GM12878 (cell line): ENCODE results near the gene PCSK5. TPM values are rescaled to one million over a fixed set of nuclear protein-coding genes. Genes with fewer than 3 reads are reported as not detected.

Experiments
- ATAC-seq: fragments of 200-7000 bp; cut with Tn5 transposase; 3 replicates; pipeline ENCODE4 v1.9.1; 2020; ENCODE audit warnings: mild to moderate bottlenecking, moderate library complexity
- BruUV-seq: library from RNA; stranded (reverse); fragments of 400-500 nt; replicated peaks from 2 replicates; lab custom pipeline; 2021; lab: Mats Ljungman, UMichigan
- CTCF ChIA-PET: fragments of 300-600 bp; sonication (Branson Sonifier 250); formaldehyde crosslinking; extraction: SDS; loops from one replicate; lab custom pipeline; 2021; ENCODE audit warnings: inconsistent platforms; lab: Yijun Ruan, JAX
- POLR2A ChIA-PET: fragments of 350-600 bp; formaldehyde crosslinking; extraction: SDS; loops from one replicate; lab custom pipeline; 2021; ENCODE audit warnings: inconsistent platforms; lab: Charles Lee
- RAD21 ChIA-PET: fragments of 300-600 bp; sonication (Branson Sonifier 250); formaldehyde crosslinking; loops from one replicate; lab custom pipeline; 2023; ENCODE audit warnings: antibody characterized with exemption; ENCODE audit not compliant: unreplicated experiment; lab: Charles Lee
- SMC1A ChIA-PET: fragments of 300-600 bp; sonication (Branson Sonifier 250); formaldehyde crosslinking; loops from one replicate; lab custom pipeline; 2023; ENCODE audit not compliant: unreplicated experiment, uncharacterized antibody; lab: Charles Lee
- DNase-seq: peaks from one replicate; pipeline ENCODE4 v3.0.0-alpha.2; 2011; ENCODE audit warnings: low read depth, low spot score
- FAIRE-seq: peaks from 3 replicates; lab custom pipeline; 2011; peaks lifted over from hg19 to GRCh38; lab: Jason Lieb, UNC
- H2AFZ ChIP-seq: 2 replicates; pipeline ENCODE4 v1.6.0; 2011; ENCODE audit warnings: low read depth, low read length, control low read depth; ENCODE audit not compliant: control insufficient read depth
- H3K27ac ChIP-seq: 2 replicates; pipeline ENCODE4 v1.5.1; 2011; ENCODE audit warnings: control low read depth; ENCODE audit not compliant: control insufficient read depth, insufficient read depth
- H3K27me3 ChIP-seq, 2 experiments: replicated peaks in 1 of 2; 2 replicates each; pipeline versions ENCODE4 v1.6.0 to v1.6.1; 2011; ENCODE audit warnings: low read length in 1 of 2; ENCODE audit not compliant: control insufficient read depth in 2 of 2, insufficient read depth in 2 of 2
- H3K36me3 ChIP-seq, 2 experiments: 2 replicates each; pipeline ENCODE4 v1.5.1; 2011; ENCODE audit warnings: low read length in 1 of 2; ENCODE audit not compliant: control insufficient read depth in 2 of 2, insufficient read depth in 2 of 2
- H3K4me1 ChIP-seq: 2 replicates; pipeline ENCODE4 v1.6.1; 2011; ENCODE audit warnings: mild to moderate bottlenecking, low read length, moderate library complexity, mixed read lengths; ENCODE audit not compliant: control insufficient read depth, insufficient read depth
- H3K4me2 ChIP-seq: 2 replicates; pipeline ENCODE4 v1.6.0; 2011; ENCODE audit warnings: control low read depth; ENCODE audit not compliant: control insufficient read depth, insufficient read depth
- H3K4me3 ChIP-seq: fragments of 200-600 bp; sonication (generic); 2 replicates; pipeline ENCODE4 v1.5.1; 2016
- H3K79me2 ChIP-seq: 2 replicates; pipeline ENCODE4 v1.6.0; 2011; ENCODE audit warnings: low read length; ENCODE audit not compliant: control insufficient read depth, insufficient read depth
- H3K9ac ChIP-seq: 2 replicates; pipeline ENCODE4 v1.8.0; 2011; ENCODE audit warnings: low read length, control low read depth, mixed read lengths; ENCODE audit not compliant: control insufficient read depth, insufficient read depth
- H3K9me3 ChIP-seq: replicated peaks from 3 replicates; pipeline ENCODE4 v1.5.1; 2011; ENCODE audit warnings: mild to moderate bottlenecking, low read length; ENCODE audit not compliant: control insufficient read depth, insufficient read depth
- H4K20me1 ChIP-seq: 2 replicates; pipeline ENCODE4 v1.6.0; 2011; ENCODE audit not compliant: control insufficient read depth, insufficient read depth
- BCL3 ChIP-seq: IDR thresholded peaks from 2 replicates; pipeline ENCODE4 v1.6.1; 2011; ENCODE audit warnings: borderline replicate concordance, low read depth, mild to moderate bottlenecking, moderate library complexity, low read length; ENCODE audit not compliant: insufficient read depth, poor library complexity, severe bottlenecking
- CUX1 ChIP-seq: IDR thresholded peaks from 2 replicates; pipeline ENCODE4 v1.6.1; 2012; ENCODE audit warnings: improper control_type of control experiment, low read depth, low read length; ENCODE audit not compliant: insufficient replicate concordance
- ELK1 ChIP-seq: IDR thresholded peaks from 2 replicates; pipeline ENCODE4 v1.6.1; 2012; ENCODE audit warnings: low read depth, low read length, improper control_type of control experiment
- MEF2B ChIP-seq: fragments of 450-650 bp; IDR thresholded peaks from 2 replicates; pipeline ENCODE4 v1.6.1; 2018; ENCODE audit warnings: mild to moderate bottlenecking, moderate library complexity; ENCODE audit not compliant: partially characterized antibody, poor library complexity, severe bottlenecking
- MTA2 ChIP-seq: fragments of 450-650 bp; IDR thresholded peaks from 2 replicates; pipeline ENCODE4 v1.6.1; 2016; ENCODE audit warnings: low read depth, mild to moderate bottlenecking, moderate library complexity
- NRF1 ChIP-seq: conservative IDR thresholded peaks from 2 replicates; pipeline ENCODE4 v1.6.1; 2011; ENCODE audit warnings: mild to moderate bottlenecking, low read depth, low read length, improper control_type of control experiment
- PBX3 ChIP-seq: IDR thresholded peaks from 2 replicates; pipeline ENCODE4 v1.6.1; 2011; ENCODE audit warnings: mild to moderate bottlenecking, low read depth, low read length, moderate library complexity; ENCODE audit not compliant: insufficient replicate concordance
- SIX5 ChIP-seq: IDR thresholded peaks from 2 replicates; pipeline ENCODE4 v1.6.1; 2011; ENCODE audit warnings: mild to moderate bottlenecking, low read depth, low read length, moderate library complexity; ENCODE audit not compliant: severe bottlenecking
- SMC3 ChIP-seq: IDR thresholded peaks from 2 replicates; pipeline ENCODE4 v1.6.1; 2011; ENCODE audit warnings: low read length, improper control_type of control experiment, borderline replicate concordance
- SUPT20H ChIP-seq: IDR thresholded peaks from 2 replicates; pipeline ENCODE4 v1.6.1; 2011; ENCODE audit warnings: low read depth, mild to moderate bottlenecking, low read length, moderate library complexity, borderline replicate concordance; ENCODE audit not compliant: control insufficient read depth
- SUZ12 ChIP-seq: fragments of 200-600 bp; sonication (generic); IDR thresholded peaks from one replicate; pipeline ENCODE4 v1.6.1; 2018; ENCODE audit warnings: antibody characterized with exemption, mild to moderate bottlenecking; ENCODE audit not compliant: unreplicated experiment
- TAF1 ChIP-seq: IDR thresholded peaks from 2 replicates; pipeline ENCODE4 v1.6.1; 2011; ENCODE audit warnings: mild to moderate bottlenecking, low read depth, low read length, borderline replicate concordance
- ZNF622 ChIP-seq: fragments of 450-650 bp; IDR thresholded peaks from 2 replicates; pipeline ENCODE4 v1.6.1; 2017; ENCODE audit warnings: mild to moderate bottlenecking, inconsistent platforms
- in situ Hi-C: fragments of 300-500 bp; cut with MboI; formaldehyde crosslinking; loops from 9 replicates; pipeline ENCODE4 v1.14.3; 2018; ENCODE audit warnings: mixed read lengths
- intact Hi-C: fragments of 100-400 bp; cut with micrococcal nuclease; formaldehyde crosslinking; loops from one replicate; pipeline ENCODE4 v1.14.2; 2022; ENCODE audit not compliant: unreplicated experiment
- polyA plus RNA-seq, 11 experiments: library from polyadenylated mRNA; depleted of rRNA in 4 of 11; unstranded in 6 of 11; stranded (reverse) in 5 of 11; fragments of >200 nt; fragmentation: Nextera tagmentation in 4 of 11; fragmentation: Illumina TruSeq in 1 of 11; extraction: Ambion mirVana in 4 of 11; extraction: Trizol in 1 of 11; gene quantifications; 1 replicate in 1 of 11; 2 replicates in 10 of 11; pipeline versions ENCODE4 v1.2.1 to v1.2.3, GENCODE V29; 2011 to 2016; ENCODE audit warnings: inconsistent platforms in 2 of 11, missing spikeins in 2 of 11, low read depth in 1 of 11
- total RNA-seq, 4 experiments: library from RNA; depleted of rRNA in 3 of 4; stranded (reverse); fragments of >200 nt in 3 of 4; fragmentation: Illumina TruSeq in 1 of 4; extraction: Trizol in 1 of 4; gene quantifications; 2 replicates each; pipeline versions ENCODE4 v1.2.1 to v1.2.3, GENCODE V29; 2013 to 2021

The PCSK5 gene
- total and polyA plus RNA-seq, 10 of the 15 experiments (the other 5 are each of a cell fraction or from before 2014, with no cell fraction given) = 0.01 to 0.13 (median 0.04) TPM; not detected in 3

GRCh38 chr9:76082057-76082456, 191.6 kb downstream of the PCSK5 start:
- ChIA-PET POLR2A (no interaction called here), CTCF (interaction anchor here (0.9 kb wide), 1 partner anchor 239 kb away, joined by 3 read pairs; no protein-coding TSS in a partner anchor), RAD21 (no interaction called here), SMC1A (no interaction called here)
- no peaks in the 10 kb centered on the region for H4K20me1 ChIP-seq
- H3K4me2 ChIP-seq = no peak overlapping the region
- no peaks in the 10 kb centered on the region for H3K79me2 ChIP-seq
- no TSS peak for BruUV-seq
- no peak overlapping the region for H3K27ac ChIP-seq
- FAIRE-seq (no peak), ATAC-seq (no peak), DNase-seq (no peak)
- no peak overlapping the region for H2AFZ ChIP-seq
- H3K9ac ChIP-seq = no peak overlapping the region
- in situ Hi-C loops (no loop called here), intact Hi-C loops (no loop called here)
- no peak overlapping the region for H3K4me3 ChIP-seq
- H3K27me3 ChIP-seq = no peaks in the 10 kb centered on the region
- H3K9me3 ChIP-seq = no peaks in the 10 kb centered on the region
- TF ChIP-seq NRF1 (no peak), CUX1 (no peak), ELK1 (no peak), SIX5 (no peak), SUPT20H (no peak), MTA2 (no peak), MEF2B (no peak), SMC3 (no peak), PBX3 (no peak), SUZ12 (no peak), TAF1 (no peak), BCL3 (no peak), ZNF622 (no peak)
- H3K36me3 ChIP-seq = no peaks in the 10 kb centered on the region
- H3K4me1 ChIP-seq = no peaks in the 10 kb centered on the region
